OCI-LY7 (cell line): ENCODE results near the gene CEP76. TPM values are rescaled to one million over a fixed set of nuclear protein-coding genes. Genes with fewer than 3 reads are reported as not detected.

Experiments used
- BruUV-seq: library from RNA; stranded (reverse); fragments of 400-500 nt; replicated peaks from 2 replicates; lab custom pipeline; 2021; lab: Mats Ljungman, UMichigan
- CTCF ChIA-PET: fragments of 300-600 bp; sonication (Branson Sonifier 250); formaldehyde crosslinking; loops from one replicate; lab custom pipeline; 2022; ENCODE audit warnings: antibody characterized with exemption; ENCODE audit not compliant: unreplicated experiment; lab: Charles Lee
- POLR2A ChIA-PET: fragments of 300-600 bp; sonication (Branson Sonifier 250); formaldehyde crosslinking; loops from one replicate; lab custom pipeline; 2022; ENCODE audit warnings: antibody characterized with exemption; lab: Charles Lee
- DNase-seq: peaks from one replicate; pipeline ENCODE4 v3.0.0-alpha.2; 2015; ENCODE audit warnings: low spot score
- H2AFZ ChIP-seq: fragments of 200-600 bp; sonication (generic), shearing (Covaris generic); 2 replicates; pipeline ENCODE4 v1.6.1; 2014; ENCODE audit warnings: mild to moderate bottlenecking, antibody characterized with exemption, low read length, moderate library complexity
- H3K27ac ChIP-seq: fragments of 200-600 bp; sonication (generic); 2 replicates; pipeline ENCODE4 v1.5.1; 2014; ENCODE audit warnings: mixed run types, low read depth, mild to moderate bottlenecking, moderate library complexity, low read length, inconsistent platforms; ENCODE audit not compliant: poor library complexity, severe bottlenecking
- H3K36me3 ChIP-seq: fragments of 200-600 bp; sonication (generic); 2 replicates; pipeline ENCODE4 v1.6.1; 2014; ENCODE audit warnings: mild to moderate bottlenecking, antibody characterized with exemption, low read length, moderate library complexity, mixed read lengths; ENCODE audit not compliant: insufficient read depth
- H3K4me1 ChIP-seq: fragments of 200-600 bp; sonication (generic); 2 replicates; pipeline ENCODE4 v1.5.1; 2014; ENCODE audit warnings: mild to moderate bottlenecking, low read length; ENCODE audit not compliant: insufficient read depth, poor library complexity, severe bottlenecking
- H3K4me2 ChIP-seq: fragments of 200-600 bp; sonication (generic); 2 replicates; pipeline ENCODE4 v1.6.1; 2014; ENCODE audit warnings: mild to moderate bottlenecking, low read length
- H3K4me3 ChIP-seq: fragments of 200-600 bp; sonication (generic); 2 replicates; pipeline ENCODE4 v1.5.1; 2014; ENCODE audit warnings: mild to moderate bottlenecking, low read depth, low read length; ENCODE audit not compliant: poor library complexity, severe bottlenecking
- H3K79me2 ChIP-seq: fragments of 200-600 bp; sonication (generic); 2 replicates; pipeline ENCODE4 v1.6.1; 2016; ENCODE audit warnings: low read depth, mild to moderate bottlenecking, low read length, moderate library complexity, mixed read lengths; ENCODE audit not compliant: insufficient read depth
- H3K9me2 ChIP-seq: fragments of 200-600 bp; sonication (generic); 2 replicates; pipeline ENCODE4 v1.6.1; 2016; ENCODE audit warnings: mild to moderate bottlenecking, low read length, mixed read lengths; ENCODE audit not compliant: insufficient read depth
- H3K9me3 ChIP-seq: fragments of 200-600 bp; sonication (generic); 2 replicates; pipeline ENCODE4 v1.6.1; 2014; ENCODE audit warnings: mild to moderate bottlenecking, mixed run types, low read length, mixed read lengths
- H4K20me1 ChIP-seq: fragments of 200-600 bp; sonication (generic); 2 replicates; pipeline ENCODE4 v1.6.1; 2014; ENCODE audit warnings: mild to moderate bottlenecking, antibody characterized with exemption, low read length, moderate library complexity, mixed read lengths; ENCODE audit not compliant: insufficient read depth
- EZH2phosphoT487 ChIP-seq: fragments of 200-600 bp; sonication (generic); IDR thresholded peaks from 2 replicates; pipeline ENCODE4 v1.6.1; 2018; ENCODE audit warnings: low read depth, borderline replicate concordance, mild to moderate bottlenecking, mixed run types, antibody characterized with exemption, low read length, moderate library complexity, mixed read lengths
- intact Hi-C: fragments of 100-400 bp; cut with micrococcal nuclease; formaldehyde crosslinking; loops from one replicate; pipeline ENCODE4 v1.10.0; 2022; ENCODE audit not compliant: unreplicated experiment
- total RNA-seq, 2 experiments: library from RNA; depleted of rRNA in 1 of 2; stranded (reverse); fragments of >200 nt in 1 of 2; shearing (Covaris generic) in 1 of 2; gene quantifications; 2 replicates each; pipeline ENCODE4 v1.2.3, GENCODE V29; 2014 to 2022
- TF ChIP-seq, protein P1 (sequence below): fragments of 200-600 bp; sonication (generic); conservative IDR thresholded peaks from 2 replicates; pipeline ENCODE4 v1.5.1; 2014; ENCODE audit warnings: mild to moderate bottlenecking, antibody characterized with exemption, low read length, moderate library complexity, mixed read lengths

The CEP76 gene
- total RNA-seq, 2 experiments from 2014 or later = 14.1 to 22.1 TPM

DNA sequence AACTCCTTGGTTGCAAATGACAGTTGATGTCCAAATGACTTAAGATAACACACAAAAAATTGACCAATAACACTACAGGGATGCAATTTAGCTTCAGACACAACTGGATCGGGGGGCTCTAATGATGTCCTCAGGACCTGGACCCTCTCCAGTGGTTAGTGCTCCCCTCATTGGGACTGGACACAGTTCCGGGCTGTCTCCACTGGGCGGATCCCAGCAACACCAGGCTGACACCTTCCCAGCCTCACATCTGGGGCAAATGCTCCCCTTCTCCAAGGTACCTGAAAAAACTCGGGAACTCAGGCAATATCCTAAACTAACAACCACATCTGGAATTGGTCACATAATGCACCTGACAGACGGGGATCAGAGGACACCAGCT, 49.0 kb upstream of the CEP76 start:
- no peak for DNase-seq
- BruUV-seq = no TSS peak
- Histone ChIP-seq H3K9me3 (no peaks in the 10 kb centered on the region), H3K36me3 (no peaks in the 10 kb centered on the region), H3K4me2 (no peak overlapping the region), H3K79me2 (no peaks in the 10 kb centered on the region), H3K4me1 (peaks cover 31% of the 10 kb centered on the region), H4K20me1 (no peaks in the 10 kb centered on the region), H3K4me3 (no peak overlapping the region), H3K27ac (no peak overlapping the region), H2AFZ (no peak overlapping the region), H3K9me2 (no peaks in the 10 kb centered on the region)
- TF ChIP-seq, protein P1, sequence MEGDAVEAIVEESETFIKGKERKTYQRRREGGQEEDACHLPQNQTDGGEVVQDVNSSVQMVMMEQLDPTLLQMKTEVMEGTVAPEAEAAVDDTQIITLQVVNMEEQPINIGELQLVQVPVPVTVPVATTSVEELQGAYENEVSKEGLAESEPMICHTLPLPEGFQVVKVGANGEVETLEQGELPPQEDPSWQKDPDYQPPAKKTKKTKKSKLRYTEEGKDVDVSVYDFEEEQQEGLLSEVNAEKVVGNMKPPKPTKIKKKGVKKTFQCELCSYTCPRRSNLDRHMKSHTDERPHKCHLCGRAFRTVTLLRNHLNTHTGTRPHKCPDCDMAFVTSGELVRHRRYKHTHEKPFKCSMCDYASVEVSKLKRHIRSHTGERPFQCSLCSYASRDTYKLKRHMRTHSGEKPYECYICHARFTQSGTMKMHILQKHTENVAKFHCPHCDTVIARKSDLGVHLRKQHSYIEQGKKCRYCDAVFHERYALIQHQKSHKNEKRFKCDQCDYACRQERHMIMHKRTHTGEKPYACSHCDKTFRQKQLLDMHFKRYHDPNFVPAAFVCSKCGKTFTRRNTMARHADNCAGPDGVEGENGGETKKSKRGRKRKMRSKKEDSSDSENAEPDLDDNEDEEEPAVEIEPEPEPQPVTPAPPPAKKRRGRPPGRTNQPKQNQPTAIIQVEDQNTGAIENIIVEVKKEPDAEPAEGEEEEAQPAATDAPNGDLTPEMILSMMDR = no peak
- no peak for TF ChIP-seq EZH2phosphoT487
- POLR2A ChIA-PET = interaction anchor here (1.3 kb wide), 1 partner anchor 10 kb away, joined by 3 read pairs; no protein-coding TSS in a partner anchor
- intact Hi-C loops = loop anchor here (5.0 kb wide), 1 partner anchor 86 kb away; no protein-coding TSS in a partner anchor
- CTCF ChIA-PET = no interaction called here

DNA sequence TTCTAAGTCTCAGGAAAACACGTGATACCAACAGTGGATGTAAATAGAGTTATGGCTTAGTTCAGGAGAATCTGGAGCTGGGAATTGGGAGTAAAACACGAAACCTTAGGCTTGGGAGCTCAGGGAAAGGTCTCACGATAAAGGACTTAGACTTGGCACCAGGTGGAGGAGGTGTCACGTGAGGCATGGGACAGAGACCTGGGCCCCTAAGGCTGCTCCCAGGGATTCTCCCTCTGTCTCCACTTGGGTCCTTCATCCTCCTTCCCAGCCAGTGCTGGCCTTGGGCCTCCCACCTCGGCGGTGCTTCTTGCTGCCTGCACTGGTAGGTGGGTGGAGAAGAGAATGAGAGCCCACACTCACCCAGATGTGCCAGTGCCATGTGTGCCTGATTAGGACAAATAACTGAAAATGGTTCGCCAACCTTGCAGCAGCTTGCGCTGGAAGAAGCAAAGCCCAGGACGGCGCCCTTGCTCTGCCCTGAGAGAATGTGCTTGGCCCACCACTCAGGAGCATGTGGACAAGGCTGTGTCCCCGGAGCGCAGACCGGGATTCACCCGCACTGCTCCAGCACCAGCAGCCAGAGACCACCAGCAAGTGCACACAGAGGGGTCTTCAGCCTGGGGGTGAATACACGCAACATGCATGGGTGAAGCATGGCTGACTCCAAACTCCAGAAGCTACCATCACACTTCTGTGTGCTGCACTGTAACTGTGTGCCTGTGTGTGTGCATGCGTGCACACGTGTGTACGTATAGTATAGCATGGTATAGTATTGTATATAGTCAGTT, 48.4 kb upstream of the CEP76 start:
- Histone ChIP-seq H3K4me3 (no peak overlapping the region), H4K20me1 (no peaks in the 10 kb centered on the region), H3K27ac (peak overlapping the region; percentile 62), H3K9me2 (no peaks in the 10 kb centered on the region), H3K4me1 (peaks cover 33% of the 10 kb centered on the region), H3K79me2 (no peaks in the 10 kb centered on the region), H3K36me3 (no peaks in the 10 kb centered on the region), H2AFZ (peak overlapping the region; percentile 22; the same call in 1 of the 2 replicates), H3K4me2 (peak overlapping the region; percentile 64), H3K9me3 (no peaks in the 10 kb centered on the region)
- POLR2A ChIA-PET = interaction anchor here (0.5 to 1.5 kb wide), 5 partner anchors 11 to 193 kb away, joined by 3 to 7 read pairs (median 4); no protein-coding TSS in a partner anchor
- CTCF ChIA-PET = interaction anchor here (0.5 kb wide), 1 partner anchor 301 kb away, joined by 3 read pairs; no protein-coding TSS in a partner anchor
- TF ChIP-seq, protein P1 = no peak
- TF ChIP-seq EZH2phosphoT487 = no peak
- DNase-seq = no peak
- intact Hi-C loops = loop anchor here (1.0 to 5.0 kb wide), 3 partner anchors 86 to 110 kb away; no protein-coding TSS in a partner anchor
- no TSS peak for BruUV-seq
